Cardiac muscle cell (in vitro differentiated cells and primary cell): Measurements from ENCODE around the gene PRPF18. TPM values are rescaled to one million over a fixed set of nuclear protein-coding genes. Genes with fewer than 3 reads are reported as not detected.
A peak's percentile ranks its signal among the peaks of the same experiment; 100 is the strongest.
"Not testable (repeated sequence)": the region's sequence is repeated elsewhere in the genome, so short reads cannot be mapped to it uniquely, and the experiment has no call there.

Experiments used
- DNase-seq, 2 donors: peaks; one replicate each; pipeline versions ENCODE4 v3.0.0 to v3.0.0-alpha.2; 2010 to 2017; ENCODE audit warnings: low read depth in 1 of 2, low spot score in 1 of 2
- H3K27ac ChIP-seq: fragments of 200-600 bp; sonication (generic); 2 replicates; pipeline ENCODE4 v1.5.1; 2016
- H3K27me3 ChIP-seq: fragments of 200-600 bp; sonication (generic); 2 replicates; pipeline ENCODE4 v1.6.0; 2016; ENCODE audit warnings: control low read depth
- H3K36me3 ChIP-seq: fragments of 200-600 bp; sonication (generic); 2 replicates; pipeline ENCODE4 v1.5.1; 2016; ENCODE audit warnings: control low read depth
- H3K4me1 ChIP-seq: fragments of 200-600 bp; sonication (generic); 2 replicates; pipeline ENCODE4 v1.8.1; 2017; ENCODE audit warnings: low read depth, mild to moderate bottlenecking, mixed run types
- H3K4me3 ChIP-seq: fragments of 200-600 bp; sonication (generic); 2 replicates; pipeline ENCODE4 v1.5.1; 2016; ENCODE audit warnings: mild to moderate bottlenecking
- H3K9me3 ChIP-seq: fragments of 200-600 bp; sonication (generic); 2 replicates; pipeline ENCODE4 v1.5.1; 2017; ENCODE audit warnings: low read depth, mild to moderate bottlenecking, control low read depth
- CTCF ChIP-seq: IDR thresholded peaks from 2 replicates; pipeline ENCODE4 v1.5.1; 2012; ENCODE audit warnings: low read depth, mild to moderate bottlenecking, low read length
- polyA plus RNA-seq: library from polyadenylated mRNA; unstranded; fragments of >200 nt; fragmentation: Nextera tagmentation; extraction: Ambion mirVana; gene quantifications from 2 replicates; pipeline ENCODE4 v1.2.1, GENCODE V29; 2016
- total RNA-seq: library from RNA; depleted of rRNA; stranded (reverse); fragments of >200 nt; gene quantifications from 2 replicates; pipeline ENCODE4 v1.2.3, GENCODE V29; 2016

The PRPF18 gene
- total RNA-seq (12.9 and 17.3 TPM in 2 replicates), polyA plus RNA-seq (14.2 and 17.2 TPM in 2 replicates)

- peak within 1 kb of the TSS; percentile 85 for H3K4me3 ChIP-seq
- H3K4me1 ChIP-seq, result peaks cover 6% of the 10 kb centered on the region
- H3K27me3 ChIP-seq, result peaks cover 15% of the 10 kb centered on the region
- no peaks in the 10 kb centered on the region for H3K9me3 ChIP-seq
- peak; percentile 99 for TF ChIP-seq CTCF
- no peaks in the 10 kb centered on the region for H3K36me3 ChIP-seq
- peak; percentile 94 for DNase-seq
- no peak within 1 kb of the TSS for H3K27ac ChIP-seq
Measured at GRCh38 chr10:13586676-13587355, at the start of gene PRPF18. PRPF18 (plus strand) TSS chr10:13586965; CDS start chr10:13587087, 122 bp downstream.

DNA sequence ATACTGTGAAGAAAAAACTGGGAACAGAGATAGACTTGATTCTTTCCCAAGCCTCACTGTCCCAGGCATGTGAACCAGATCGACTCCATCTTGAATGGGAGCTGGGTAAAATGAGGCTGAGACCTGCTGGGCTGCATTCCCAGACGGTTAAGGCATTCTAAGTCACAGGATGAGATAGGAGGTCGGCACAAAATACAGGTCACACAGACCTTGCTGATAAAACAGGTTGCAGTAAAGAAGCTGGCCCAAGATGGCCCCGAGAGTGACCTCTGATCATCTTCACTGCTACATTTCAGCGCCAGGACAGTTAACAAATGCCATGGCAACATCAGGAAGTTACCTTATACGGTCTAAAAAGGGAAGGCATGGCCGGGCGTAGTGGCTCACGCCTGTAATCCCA, 48.8 kb upstream of the PRPF18 start:
- DNase-seq, H3K4me3 ChIP-seq, H3K9me3 ChIP-seq, H3K36me3 ChIP-seq, H3K27ac ChIP-seq, H3K4me1 ChIP-seq: not testable (repeated sequence)
- peaks cover 10% of the 10 kb centered on the region for H3K27me3 ChIP-seq

DNA sequence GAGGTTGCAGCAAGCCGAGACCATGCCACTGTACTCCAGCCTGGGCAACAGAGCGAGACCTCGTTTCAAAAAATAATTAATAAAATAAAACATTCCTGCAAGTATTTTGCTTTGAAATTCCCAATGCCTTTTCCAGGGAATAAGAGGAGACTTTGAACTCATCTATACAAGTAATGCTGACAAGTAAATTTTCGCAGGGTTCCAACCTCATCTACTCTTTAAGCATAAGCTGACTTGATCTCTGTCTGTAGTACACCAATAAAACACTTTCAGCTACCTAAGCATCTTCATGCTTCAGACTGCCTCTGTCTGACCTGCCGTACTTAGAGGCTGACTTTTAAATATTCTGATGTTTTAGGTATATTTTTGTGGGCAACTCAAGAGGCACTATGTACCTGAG, 44.2 kb upstream of the PRPF18 start:
- no peak for DNase-seq
- peaks cover 10% of the 10 kb centered on the region for H3K27me3 ChIP-seq
- no peaks in the 10 kb centered on the region for H3K36me3 ChIP-seq
- no peak overlapping the region for H3K27ac ChIP-seq
- TF ChIP-seq CTCF, result no peak
- no peaks in the 10 kb centered on the region for H3K4me1 ChIP-seq
- no peak overlapping the region for H3K4me3 ChIP-seq
- no peaks in the 10 kb centered on the region for H3K9me3 ChIP-seq

DNA sequence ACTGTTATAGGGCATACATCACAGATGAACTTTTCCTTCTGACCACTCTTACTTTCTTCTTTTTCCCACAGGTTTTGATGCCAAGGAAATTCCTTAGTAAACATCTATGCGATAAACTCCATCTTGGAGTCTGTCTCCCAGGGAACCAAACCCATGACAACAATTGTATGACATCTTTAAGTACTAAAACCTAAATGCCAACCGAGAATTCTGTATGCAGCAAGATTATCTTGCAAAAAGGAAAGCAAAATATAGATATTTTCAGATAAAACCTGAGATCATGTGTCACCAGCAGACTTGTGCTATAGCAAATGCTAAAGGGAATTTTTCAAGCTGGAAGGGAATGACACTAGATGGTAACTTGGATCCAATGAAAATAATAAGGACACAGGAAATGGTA, 36.0 kb upstream of the PRPF18 start:
- H3K27me3 ChIP-seq, result no peaks in the 10 kb centered on the region
- H3K36me3 ChIP-seq, result no peaks in the 10 kb centered on the region
- no peaks in the 10 kb centered on the region for H3K4me1 ChIP-seq
- DNase-seq, result no peak
- H3K27ac ChIP-seq, result no peak overlapping the region
- TF ChIP-seq CTCF, result no peak
- H3K4me3 ChIP-seq, result no peak overlapping the region
- no peaks in the 10 kb centered on the region for H3K9me3 ChIP-seq

DNA sequence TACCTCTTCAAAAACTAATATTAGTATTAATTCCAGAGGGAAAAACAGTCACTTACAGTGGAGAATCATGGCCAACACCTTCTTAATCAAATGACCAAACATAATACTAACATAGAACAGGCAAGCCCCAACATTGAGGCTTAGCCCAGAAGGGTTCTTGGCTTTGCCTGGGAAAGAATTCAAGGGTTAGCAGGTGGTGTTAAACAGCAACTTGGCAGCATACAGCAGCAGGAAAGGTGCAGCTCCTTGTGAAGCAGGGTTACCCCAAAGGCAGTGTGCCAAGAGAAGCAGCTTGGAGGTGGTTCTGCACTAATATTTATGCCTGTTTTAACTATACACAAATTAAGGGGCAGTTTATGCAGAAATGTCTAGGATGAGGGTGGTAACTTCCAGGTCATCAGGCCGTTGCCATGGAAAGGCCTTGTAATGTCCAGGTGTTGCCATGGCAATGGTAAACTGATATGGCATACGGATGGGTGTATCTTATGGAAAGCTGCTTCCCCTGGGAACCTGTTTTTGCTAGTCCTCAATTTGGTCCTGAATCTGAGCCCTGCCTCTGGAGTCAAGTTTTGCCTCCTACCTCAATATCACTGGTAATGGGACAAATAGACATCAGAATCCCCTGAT, 30.8 kb upstream of the PRPF18 start:
- Histone ChIP-seq H3K27me3 (no peaks in the 10 kb centered on the region), H3K4me1 (no peaks in the 10 kb centered on the region), H3K27ac (no peak overlapping the region), H3K36me3 (no peaks in the 10 kb centered on the region), H3K9me3 (no peaks in the 10 kb centered on the region), H3K4me3 (no peak overlapping the region)
- TF ChIP-seq CTCF, result no peak
- DNase-seq, result no peak

DNA sequence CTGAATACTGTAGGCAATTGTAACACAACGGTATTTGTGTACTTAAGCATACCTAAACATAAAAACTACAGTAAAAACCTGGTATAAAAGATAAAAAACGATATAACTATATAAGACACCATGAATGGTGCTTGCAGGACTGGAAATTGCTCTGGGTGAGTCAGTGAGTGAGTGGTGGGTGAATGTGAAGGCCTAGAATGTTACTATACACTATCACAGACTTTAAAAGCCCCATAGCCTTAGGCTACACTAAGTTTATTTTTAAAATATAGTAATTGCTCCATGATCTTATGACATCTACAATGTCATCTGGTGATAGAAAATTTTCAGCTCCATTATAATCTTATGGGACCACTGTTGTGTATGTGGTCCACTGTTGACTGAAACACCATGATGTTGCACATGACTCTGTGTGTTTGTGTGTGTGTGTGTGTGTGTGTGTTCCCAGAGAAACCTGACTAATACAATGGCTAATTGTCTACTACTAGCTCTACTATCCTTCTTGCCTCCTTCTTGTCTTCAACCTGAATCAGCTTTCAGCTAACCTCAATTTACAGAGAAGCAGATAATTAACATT, 27.6 kb upstream of the PRPF18 start:
- no peak for TF ChIP-seq CTCF
- no peak overlapping the region for H3K4me3 ChIP-seq
- no peak overlapping the region for H3K27ac ChIP-seq
- DNase-seq, result no peak
- H3K4me1 ChIP-seq, result no peaks in the 10 kb centered on the region
- no peaks in the 10 kb centered on the region for H3K36me3 ChIP-seq
- H3K27me3 ChIP-seq, result no peaks in the 10 kb centered on the region
- H3K9me3 ChIP-seq, result no peaks in the 10 kb centered on the region
